Measurements from ENCODE around the gene DAGLA.

GRCh38 chr11:61698173-61698948 is 18.2 kb downstream of the DAGLA start:
- TF ChIP-seq CTCF (IDR thresholded peaks at IDR 0.05) (no peak), EP300 (IDR thresholded peaks at IDR 0.05) (no peak), POLR2A (IDR thresholded peaks at IDR 0.05) (no peak), POLR2AphosphoS5 (IDR thresholded peaks at IDR 0.05) (no peak)

All from gastroesophageal sphincter (tissue), 3 donors.